ENCODE data around the gene ELP4.

The ELP4 gene

DNA sequence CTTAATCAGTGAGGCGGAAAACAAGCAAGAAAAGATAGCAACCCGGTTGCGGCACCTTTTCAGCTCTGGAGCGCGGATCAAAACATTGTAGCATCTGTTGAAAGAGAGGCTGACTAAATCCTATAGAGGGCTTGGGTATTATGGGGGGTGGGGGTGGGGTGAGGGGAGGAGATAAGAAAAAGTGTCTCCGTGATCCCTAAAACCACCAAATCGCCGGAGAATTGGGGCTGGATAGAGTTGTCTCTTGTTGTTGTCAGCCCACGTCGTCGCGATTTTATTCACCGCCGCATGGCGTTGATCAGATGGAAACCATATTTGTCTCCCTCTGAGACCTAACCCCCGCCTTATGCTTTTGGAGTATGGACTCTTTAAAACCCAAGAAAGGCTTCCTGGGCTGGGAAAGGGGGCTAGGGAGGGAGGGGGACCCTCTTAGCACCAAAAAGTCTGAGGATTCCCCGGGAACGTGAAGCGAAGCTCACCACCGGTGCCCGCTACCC lies 288.5 kb downstream of the ELP4 start:
- DNase-seq (ENCODE audit: extremely low read depth in 1 of 2, low read depth in 1 of 2): no peak

GRCh38 chr11:31798554-31799434 lies 289.2 kb downstream of the ELP4 start:
- no peak for DNase-seq (ENCODE audit: extremely low read depth in 1 of 2, low read depth in 1 of 2)

DNA sequence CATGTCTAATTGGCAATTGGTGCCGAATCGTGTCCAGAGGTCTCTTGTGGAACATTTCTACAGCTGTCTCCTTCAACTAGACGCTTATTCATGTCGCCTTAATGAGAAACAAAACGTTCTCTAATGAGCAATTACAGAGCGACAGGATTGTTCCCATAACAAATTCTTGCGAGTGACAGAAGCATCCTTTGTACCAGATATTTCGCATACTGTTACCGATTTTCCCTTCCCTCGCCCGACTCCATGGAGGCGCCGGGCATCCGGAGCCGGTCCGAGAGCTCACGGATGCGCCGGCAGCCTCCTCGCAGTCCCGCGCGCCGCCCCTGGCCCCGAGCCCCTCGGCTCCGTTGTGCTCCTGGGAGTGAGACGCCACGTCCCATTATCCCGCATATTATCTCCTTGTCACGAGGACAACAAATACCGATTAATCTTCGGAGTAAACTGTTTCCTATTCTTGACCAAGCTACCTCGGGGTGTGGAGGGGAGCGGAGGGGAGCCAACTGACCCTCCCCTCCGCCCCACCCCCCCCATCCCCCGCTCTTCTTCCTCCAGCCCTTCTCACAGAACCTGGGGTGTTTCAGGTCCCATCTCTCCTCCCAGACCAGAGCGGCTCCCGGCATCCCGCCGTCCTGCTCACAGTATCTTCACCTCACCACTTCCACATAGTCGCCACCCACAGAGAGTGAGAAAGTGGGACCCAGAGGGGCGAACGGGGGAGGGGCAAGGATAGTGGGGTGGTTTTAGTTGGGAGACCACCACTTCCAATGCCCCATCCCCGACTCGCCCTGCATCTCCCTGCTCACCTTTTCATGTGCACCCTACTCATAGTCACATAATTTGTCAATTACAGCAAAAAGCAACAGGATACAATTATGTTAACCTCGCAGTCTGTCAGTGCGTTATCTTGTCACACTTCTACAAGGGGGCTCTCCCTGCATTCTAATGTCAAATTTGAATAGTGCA lies 290.1 kb downstream of the ELP4 start:
- DNase-seq (ENCODE audit: extremely low read depth in 1 of 2, low read depth in 1 of 2): no peak

DNA sequence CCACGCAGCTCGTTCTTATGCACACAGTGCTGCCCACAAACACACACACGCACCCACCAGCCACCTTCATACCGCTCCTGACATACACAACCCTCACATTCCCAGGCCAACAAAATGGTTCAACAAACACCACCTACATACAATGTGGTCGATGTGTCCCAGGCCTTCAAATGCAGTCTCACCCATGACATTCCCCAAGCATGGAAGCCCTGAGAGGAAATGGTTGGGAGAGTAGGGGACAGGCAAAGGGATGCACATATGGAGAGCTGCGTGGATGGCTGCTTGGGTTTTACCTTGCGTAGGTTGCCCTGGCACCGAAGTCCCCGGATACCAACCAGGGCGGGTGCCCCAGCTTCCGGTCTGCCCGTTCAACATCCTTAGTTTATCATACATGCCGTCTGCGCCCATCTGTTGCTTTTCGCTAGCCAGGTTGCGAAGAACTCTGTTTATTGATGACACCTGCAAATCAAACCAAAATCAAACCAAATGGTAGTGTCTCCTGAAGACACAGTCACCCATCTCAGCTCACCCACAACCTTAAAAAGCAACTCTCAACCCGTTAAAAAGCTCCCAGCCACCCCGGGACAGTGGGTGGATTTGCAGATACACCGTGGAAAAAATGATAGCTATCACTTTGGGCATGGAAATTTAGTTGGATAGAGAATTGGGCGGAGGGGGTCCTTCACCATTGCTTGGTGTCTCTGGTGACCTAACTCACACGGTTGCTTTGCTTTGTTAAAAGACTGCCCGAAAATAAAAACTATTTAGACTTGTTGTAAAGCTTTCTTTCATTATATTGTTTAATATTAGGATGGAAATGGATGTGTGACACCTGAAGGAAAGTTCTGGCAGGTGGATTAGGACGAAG lies 291.1 kb downstream of the ELP4 start:
- no peak for DNase-seq (ENCODE audit: extremely low read depth in 1 of 2, low read depth in 1 of 2)

DNA sequence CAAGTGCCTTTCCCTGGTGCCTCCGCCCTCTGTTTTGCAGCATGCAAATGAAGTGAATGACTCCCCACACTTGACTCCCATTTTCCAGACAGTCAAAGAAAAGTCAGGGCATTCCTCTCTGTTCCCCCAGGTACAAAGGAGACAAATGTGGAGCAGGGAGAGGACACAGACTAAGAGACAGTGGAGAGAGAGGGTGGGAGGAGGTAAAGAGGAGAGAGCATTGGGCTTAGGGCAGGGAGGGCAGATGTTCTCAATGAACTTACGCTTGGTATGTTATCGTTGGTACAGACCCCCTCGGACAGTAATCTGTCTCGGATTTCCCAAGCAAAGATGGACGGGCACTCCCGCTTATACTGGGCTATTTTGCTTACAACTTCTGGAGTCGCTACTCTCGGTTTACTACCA lies 291.7 kb downstream of the ELP4 start:
- no peak for DNase-seq (ENCODE audit: extremely low read depth in 1 of 2, low read depth in 1 of 2)

- DNase-seq (ENCODE audit: extremely low read depth in 1 of 2, low read depth in 1 of 2): no peak
Observed at GRCh38 chr11:31802000-31802551, 292.5 kb downstream of the ELP4 start.

- no peak for DNase-seq (ENCODE audit: extremely low read depth in 1 of 2, low read depth in 1 of 2)
Observed at GRCh38 chr11:31802609-31802989, 293.0 kb downstream of the ELP4 start.

DNA sequence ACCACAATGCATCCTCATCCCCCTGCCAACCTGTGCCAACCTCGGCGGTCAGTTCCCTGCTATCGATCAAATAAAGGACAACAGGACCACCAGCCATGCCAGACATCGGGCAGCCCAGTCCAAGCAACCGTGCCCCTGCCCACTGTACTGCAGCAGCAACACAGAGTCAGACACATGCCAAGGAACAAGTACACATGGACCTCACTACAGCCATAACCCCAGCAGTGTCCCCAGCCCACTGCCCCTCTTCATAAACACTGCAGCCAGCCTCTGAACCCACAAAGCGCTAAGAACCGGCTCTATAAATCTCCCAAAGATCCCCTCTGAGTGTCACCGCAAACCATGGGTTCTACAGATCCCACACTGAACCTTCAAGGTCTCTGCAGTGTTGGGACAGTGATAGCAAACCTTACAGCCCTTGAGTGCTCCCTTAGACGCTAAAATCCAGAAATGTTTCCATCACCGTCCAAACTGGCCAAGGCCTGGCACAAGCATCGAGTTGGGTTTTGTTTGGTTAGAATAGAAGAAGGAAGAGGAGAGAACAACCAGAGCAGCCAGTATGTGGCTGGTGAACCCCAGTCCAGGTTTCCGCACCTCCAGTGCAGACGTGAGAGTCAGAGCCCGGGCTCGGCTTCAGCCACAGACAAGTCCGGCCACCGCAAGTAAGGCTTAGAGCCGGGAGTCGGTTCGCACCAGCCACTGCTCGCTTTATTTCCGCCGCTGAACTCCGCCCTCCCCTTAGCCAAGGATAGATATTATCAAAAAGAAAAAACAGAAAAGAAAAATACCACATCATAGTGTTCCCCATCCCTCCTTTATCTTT lies 293.6 kb downstream of the ELP4 start:
- no peak for DNase-seq (ENCODE audit: extremely low read depth in 1 of 2, low read depth in 1 of 2)

GRCh38 chr11:31803813-31804311 lies 294.3 kb downstream of the ELP4 start:
- no peak for DNase-seq (ENCODE audit: extremely low read depth in 1 of 2, low read depth in 1 of 2)

DNA sequence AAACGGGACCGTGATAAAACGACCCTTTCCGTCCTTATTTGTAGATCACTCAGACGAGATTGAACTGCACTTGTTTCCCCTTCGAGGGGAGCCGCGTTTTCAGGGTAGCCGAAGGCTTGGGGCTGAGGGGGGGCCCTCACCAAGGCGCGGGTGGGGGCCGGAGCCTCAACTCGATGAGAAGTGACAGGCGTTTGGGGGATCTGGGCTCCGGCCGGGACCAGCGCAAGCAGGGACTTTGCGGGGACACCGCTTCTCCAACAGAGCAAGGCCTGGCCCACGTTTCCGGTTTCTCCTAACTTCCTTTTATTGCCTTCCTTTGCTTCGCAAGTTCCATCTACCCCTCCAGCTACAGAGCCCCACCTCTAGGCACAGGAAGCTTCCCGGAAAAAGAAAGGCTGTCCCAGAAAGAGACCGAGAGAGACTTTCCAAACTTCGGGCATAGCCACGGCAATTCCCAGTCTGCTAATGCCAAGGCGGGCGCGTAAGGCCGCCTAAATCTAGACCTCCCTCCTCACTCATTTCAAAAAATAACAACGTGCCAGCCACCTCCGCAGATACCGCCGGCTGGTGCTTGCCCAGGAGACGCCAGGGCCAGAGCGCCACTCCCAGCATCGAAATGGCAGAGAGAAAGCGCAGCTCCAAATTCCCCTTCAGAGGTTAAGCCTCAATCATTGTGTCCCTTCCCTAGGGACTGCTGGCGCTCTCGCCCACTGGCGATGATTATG lies 294.9 kb downstream of the ELP4 start:
- DNase-seq (ENCODE audit: extremely low read depth in 1 of 2, low read depth in 1 of 2): no peak

- DNase-seq (ENCODE audit: extremely low read depth in 1 of 2, low read depth in 1 of 2): no peak
Observed at GRCh38 chr11:31805037-31805628, 295.6 kb downstream of the ELP4 start.

- DNase-seq (ENCODE audit: extremely low read depth in 1 of 2, low read depth in 1 of 2): no peak
Observed at GRCh38 chr11:31805629-31806185, 296.1 kb downstream of the ELP4 start.

- no peak for DNase-seq (ENCODE audit: extremely low read depth in 1 of 2, low read depth in 1 of 2)
Observed at GRCh38 chr11:31806186-31806927, 296.8 kb downstream of the ELP4 start.

DNA sequence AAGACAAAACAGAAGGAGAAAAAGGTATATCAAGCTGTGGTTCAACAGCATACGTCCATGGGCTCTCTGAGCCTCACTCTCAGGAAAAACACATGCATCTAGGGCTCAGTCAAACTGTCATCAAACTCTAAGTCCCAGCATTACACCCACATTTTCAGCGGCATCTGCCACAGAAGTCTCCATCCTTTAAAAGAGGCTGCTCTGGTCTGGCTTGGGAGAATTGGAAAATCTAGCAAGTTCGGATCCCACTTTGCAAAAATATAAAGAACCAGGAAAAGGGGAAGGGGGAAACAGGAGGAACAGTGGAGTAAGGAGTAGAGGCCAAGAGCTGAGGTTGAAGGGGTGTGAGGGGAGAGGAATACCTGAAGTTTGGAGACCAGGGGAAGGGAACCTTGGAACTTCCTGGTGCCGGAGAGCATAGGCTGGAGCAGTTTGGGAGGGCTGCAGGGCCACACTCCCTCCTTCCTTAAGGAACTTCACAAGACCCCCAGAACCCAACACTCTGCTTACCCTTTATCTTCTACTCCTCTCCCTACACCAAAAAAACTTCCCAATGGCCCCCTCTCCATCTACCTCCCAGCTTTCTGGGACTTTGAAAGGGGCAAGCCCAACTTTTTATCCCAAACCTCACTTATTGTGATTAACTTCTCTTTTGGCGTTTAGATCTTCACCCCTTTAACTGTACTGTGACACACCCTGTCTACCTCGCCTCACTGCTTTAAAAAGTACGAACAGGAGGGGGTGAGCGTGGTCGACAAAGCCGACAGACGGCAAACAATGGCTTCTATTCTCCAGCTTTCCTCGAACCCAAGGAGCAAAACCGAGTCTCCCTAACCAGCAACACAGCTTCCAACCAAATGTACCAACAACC lies 297.6 kb downstream of the ELP4 start:
- DNase-seq (ENCODE audit: extremely low read depth in 1 of 2, low read depth in 1 of 2): no peak

- DNase-seq (ENCODE audit: extremely low read depth in 1 of 2, low read depth in 1 of 2): no peak
Observed at GRCh38 chr11:31807799-31808667, 298.5 kb downstream of the ELP4 start.
